ENCODE measurements around the gene SYT17. TPM values are rescaled to one million over a fixed set of nuclear protein-coding genes. Genes with fewer than 3 reads are reported as not detected.

SYT17 gene
- total RNA-seq, 2 experiments from 2014 or later = 6.2 to 10.3 TPM

DNA sequence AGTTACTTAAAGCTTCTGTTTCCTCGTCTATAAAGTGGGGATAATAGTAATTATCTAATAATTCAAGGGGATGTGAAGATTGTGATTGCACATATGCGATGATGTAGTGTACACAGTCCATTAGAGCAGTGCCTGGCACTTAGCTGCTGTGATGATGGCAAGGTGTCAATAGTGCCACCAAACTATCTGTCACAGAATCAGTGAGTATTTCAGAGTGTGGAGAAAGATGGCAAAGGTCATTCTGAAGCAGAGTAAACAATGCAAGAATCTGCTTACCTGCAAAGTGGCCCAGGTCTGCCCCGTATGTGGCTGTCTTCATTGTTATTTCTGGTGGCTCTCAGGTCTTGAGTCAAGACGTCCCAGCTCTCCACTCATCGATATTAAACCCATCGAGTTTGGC is 15.1 kb downstream of the SYT17 start:
- H3K4me3 ChIP-seq (ENCODE audit: low read depth, low read length, poor library complexity, severe bottlenecking) = no peak overlapping the region
- no peaks in the 10 kb centered on the region for H3K9me2 ChIP-seq (ENCODE audit: insufficient read depth, low read length)
- no peak overlapping the region for H3K4me2 ChIP-seq (ENCODE audit: low read length)
- POLR2A ChIA-PET = interaction anchor here (0.8 kb wide), 1 partner anchor 1048 kb away, joined by 3 read pairs; no protein-coding TSS in a partner anchor
- no peak overlapping the region for H2AFZ ChIP-seq (ENCODE audit: low read length)
- no peaks in the 10 kb centered on the region for H4K20me1 ChIP-seq (ENCODE audit: insufficient read depth, low read length)
- no peaks in the 10 kb centered on the region for H3K36me3 ChIP-seq (ENCODE audit: insufficient read depth, low read length)
- H3K9me3 ChIP-seq (ENCODE audit: low read length) = no peaks in the 10 kb centered on the region
- intact Hi-C loops (cut with micrococcal nuclease; ENCODE audit: unreplicated experiment) = no loop called here
- CTCF ChIA-PET (ENCODE audit: unreplicated experiment) = no interaction called here
- no peak overlapping the region for H3K27ac ChIP-seq (ENCODE audit: low read depth, low read length, poor library complexity, severe bottlenecking)
- BruUV-seq (replicated peaks) = no TSS peak
- no peaks in the 10 kb centered on the region for H3K79me2 ChIP-seq (ENCODE audit: insufficient read depth, low read depth, low read length)
- H3K4me1 ChIP-seq (ENCODE audit: insufficient read depth, low read length, poor library complexity, severe bottlenecking) = no peaks in the 10 kb centered on the region
- TF ChIP-seq, protein P1, sequence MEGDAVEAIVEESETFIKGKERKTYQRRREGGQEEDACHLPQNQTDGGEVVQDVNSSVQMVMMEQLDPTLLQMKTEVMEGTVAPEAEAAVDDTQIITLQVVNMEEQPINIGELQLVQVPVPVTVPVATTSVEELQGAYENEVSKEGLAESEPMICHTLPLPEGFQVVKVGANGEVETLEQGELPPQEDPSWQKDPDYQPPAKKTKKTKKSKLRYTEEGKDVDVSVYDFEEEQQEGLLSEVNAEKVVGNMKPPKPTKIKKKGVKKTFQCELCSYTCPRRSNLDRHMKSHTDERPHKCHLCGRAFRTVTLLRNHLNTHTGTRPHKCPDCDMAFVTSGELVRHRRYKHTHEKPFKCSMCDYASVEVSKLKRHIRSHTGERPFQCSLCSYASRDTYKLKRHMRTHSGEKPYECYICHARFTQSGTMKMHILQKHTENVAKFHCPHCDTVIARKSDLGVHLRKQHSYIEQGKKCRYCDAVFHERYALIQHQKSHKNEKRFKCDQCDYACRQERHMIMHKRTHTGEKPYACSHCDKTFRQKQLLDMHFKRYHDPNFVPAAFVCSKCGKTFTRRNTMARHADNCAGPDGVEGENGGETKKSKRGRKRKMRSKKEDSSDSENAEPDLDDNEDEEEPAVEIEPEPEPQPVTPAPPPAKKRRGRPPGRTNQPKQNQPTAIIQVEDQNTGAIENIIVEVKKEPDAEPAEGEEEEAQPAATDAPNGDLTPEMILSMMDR (conservative IDR thresholded peaks at IDR 0.05; ENCODE audit: low read length) = no peak
- TF ChIP-seq EZH2phosphoT487 (IDR thresholded peaks at IDR 0.05; ENCODE audit: borderline replicate concordance, low read depth, low read length) = no peak
- DNase-seq (ENCODE audit: low spot score) = no peak

DNA sequence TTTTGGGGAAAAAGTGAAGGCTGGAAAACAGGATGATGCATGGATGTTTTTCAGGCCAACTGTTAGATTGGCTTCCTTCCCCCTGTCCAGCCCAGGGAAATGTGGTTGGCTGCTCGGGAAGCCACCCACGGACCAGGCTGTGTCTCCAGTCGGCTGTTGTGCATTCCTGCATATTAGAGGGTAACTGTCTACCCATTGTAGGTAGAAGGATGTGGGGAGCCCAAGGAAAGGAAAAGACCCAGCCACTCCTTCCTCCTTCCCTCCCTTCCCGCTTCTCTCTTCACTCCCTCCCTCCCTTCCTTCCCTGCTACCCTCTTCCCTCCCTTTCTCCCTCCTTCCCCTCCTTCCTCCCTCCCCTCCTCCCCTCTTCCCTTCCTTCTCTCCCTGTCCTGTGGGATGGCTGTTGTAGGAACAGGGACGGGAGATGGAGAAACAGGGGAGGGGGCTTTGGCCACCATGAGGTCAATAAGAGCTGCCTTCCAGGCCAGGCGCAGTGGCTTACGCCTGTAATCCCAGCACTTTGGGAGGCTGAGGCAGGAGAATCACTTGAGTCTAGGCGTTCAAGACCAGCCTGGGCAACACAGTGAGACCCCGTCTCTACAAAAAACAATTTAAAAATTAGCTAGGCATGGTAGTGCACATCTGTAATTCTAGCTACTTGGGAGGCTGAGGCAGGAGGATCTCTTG is 16.9 kb downstream of the SYT17 start:
- no peak for DNase-seq (ENCODE audit: low spot score)
- BruUV-seq (replicated peaks) = no TSS peak
- H3K27ac ChIP-seq (ENCODE audit: low read depth, low read length, poor library complexity, severe bottlenecking) = no peak overlapping the region
- H3K9me2 ChIP-seq (ENCODE audit: insufficient read depth, low read length) = no peaks in the 10 kb centered on the region
- no peak overlapping the region for H2AFZ ChIP-seq (ENCODE audit: low read length)
- CTCF ChIA-PET (ENCODE audit: unreplicated experiment) = interaction anchor here (0.8 kb wide), 1 partner anchor 15 kb away, joined by 3 read pairs; no protein-coding TSS in a partner anchor
- H3K4me1 ChIP-seq (ENCODE audit: insufficient read depth, low read length, poor library complexity, severe bottlenecking) = no peaks in the 10 kb centered on the region
- no peak for TF ChIP-seq EZH2phosphoT487 (IDR thresholded peaks at IDR 0.05; ENCODE audit: borderline replicate concordance, low read depth, low read length)
- TF ChIP-seq, protein P1 (conservative IDR thresholded peaks at IDR 0.05; ENCODE audit: low read length) = no peak
- no peak overlapping the region for H3K4me2 ChIP-seq (ENCODE audit: low read length)
- no peaks in the 10 kb centered on the region for H3K79me2 ChIP-seq (ENCODE audit: insufficient read depth, low read depth, low read length)
- H3K36me3 ChIP-seq (ENCODE audit: insufficient read depth, low read length) = no peaks in the 10 kb centered on the region
- no peaks in the 10 kb centered on the region for H4K20me1 ChIP-seq (ENCODE audit: insufficient read depth, low read length)
- intact Hi-C loops (cut with micrococcal nuclease; ENCODE audit: unreplicated experiment) = no loop called here
- POLR2A ChIA-PET = no interaction called here
- H3K9me3 ChIP-seq (ENCODE audit: low read length) = no peaks in the 10 kb centered on the region
- H3K4me3 ChIP-seq (ENCODE audit: low read depth, low read length, poor library complexity, severe bottlenecking) = no peak overlapping the region

DNA sequence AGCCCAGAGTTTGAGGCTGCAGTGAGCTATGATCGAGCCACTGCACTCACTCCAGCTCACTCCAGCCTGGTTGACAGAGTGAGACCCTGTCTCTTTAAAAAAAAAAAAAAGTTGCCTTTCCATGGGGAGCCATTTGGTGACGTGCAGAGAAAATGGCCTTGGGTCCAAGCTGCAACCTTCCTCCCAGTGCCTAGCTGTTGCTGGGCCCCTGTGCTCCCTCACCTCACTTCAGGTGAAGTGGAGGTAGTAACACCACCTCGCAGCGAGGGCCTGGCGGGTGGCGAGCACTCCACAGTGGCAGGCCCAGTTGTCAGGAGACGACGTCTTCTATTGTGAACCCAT is 17.4 kb downstream of the SYT17 start:
- ChIA-PET CTCF (ENCODE audit: unreplicated experiment) (interaction anchor here (0.6 to 0.8 kb wide), 2 partner anchors 16 to 1951 kb away, joined by 3 read pairs; no protein-coding TSS in a partner anchor), POLR2A (no interaction called here)
- H3K79me2 ChIP-seq (ENCODE audit: insufficient read depth, low read depth, low read length) = no peaks in the 10 kb centered on the region
- H3K4me1 ChIP-seq (ENCODE audit: insufficient read depth, low read length, poor library complexity, severe bottlenecking) = no peaks in the 10 kb centered on the region
- no peaks in the 10 kb centered on the region for H3K9me2 ChIP-seq (ENCODE audit: insufficient read depth, low read length)
- no TSS peak for BruUV-seq (replicated peaks)
- intact Hi-C loops (cut with micrococcal nuclease; ENCODE audit: unreplicated experiment) = no loop called here
- DNase-seq (ENCODE audit: low spot score) = no peak
- H3K4me3 ChIP-seq (ENCODE audit: low read depth, low read length, poor library complexity, severe bottlenecking) = no peak overlapping the region
- H3K9me3 ChIP-seq (ENCODE audit: low read length) = no peaks in the 10 kb centered on the region
- no peaks in the 10 kb centered on the region for H4K20me1 ChIP-seq (ENCODE audit: insufficient read depth, low read length)
- H3K36me3 ChIP-seq (ENCODE audit: insufficient read depth, low read length) = no peaks in the 10 kb centered on the region
- H2AFZ ChIP-seq (ENCODE audit: low read length) = no peak overlapping the region
- H3K27ac ChIP-seq (ENCODE audit: low read depth, low read length, poor library complexity, severe bottlenecking) = no peak overlapping the region
- H3K4me2 ChIP-seq (ENCODE audit: low read length) = no peak overlapping the region
- TF ChIP-seq, protein P1 (conservative IDR thresholded peaks at IDR 0.05; ENCODE audit: low read length) = no peak
- TF ChIP-seq EZH2phosphoT487 (IDR thresholded peaks at IDR 0.05; ENCODE audit: borderline replicate concordance, low read depth, low read length) = no peak
